GM21528 (cell line): ENCODE results near the gene TMEM54.
"Not testable (repeated sequence)": the region's sequence is repeated elsewhere in the genome, so short reads cannot be mapped to it uniquely, and the experiment has no call there.

Source experiments
- ATAC-seq: cut with Tn5 transposase; IDR thresholded peaks from one replicate; pipeline ENCODE4 v1.9.1; 2021; ENCODE audit warnings: mild to moderate bottlenecking, moderate library complexity; ENCODE audit not compliant: unreplicated experiment, low FRiP score

TMEM54 gene

DNA sequence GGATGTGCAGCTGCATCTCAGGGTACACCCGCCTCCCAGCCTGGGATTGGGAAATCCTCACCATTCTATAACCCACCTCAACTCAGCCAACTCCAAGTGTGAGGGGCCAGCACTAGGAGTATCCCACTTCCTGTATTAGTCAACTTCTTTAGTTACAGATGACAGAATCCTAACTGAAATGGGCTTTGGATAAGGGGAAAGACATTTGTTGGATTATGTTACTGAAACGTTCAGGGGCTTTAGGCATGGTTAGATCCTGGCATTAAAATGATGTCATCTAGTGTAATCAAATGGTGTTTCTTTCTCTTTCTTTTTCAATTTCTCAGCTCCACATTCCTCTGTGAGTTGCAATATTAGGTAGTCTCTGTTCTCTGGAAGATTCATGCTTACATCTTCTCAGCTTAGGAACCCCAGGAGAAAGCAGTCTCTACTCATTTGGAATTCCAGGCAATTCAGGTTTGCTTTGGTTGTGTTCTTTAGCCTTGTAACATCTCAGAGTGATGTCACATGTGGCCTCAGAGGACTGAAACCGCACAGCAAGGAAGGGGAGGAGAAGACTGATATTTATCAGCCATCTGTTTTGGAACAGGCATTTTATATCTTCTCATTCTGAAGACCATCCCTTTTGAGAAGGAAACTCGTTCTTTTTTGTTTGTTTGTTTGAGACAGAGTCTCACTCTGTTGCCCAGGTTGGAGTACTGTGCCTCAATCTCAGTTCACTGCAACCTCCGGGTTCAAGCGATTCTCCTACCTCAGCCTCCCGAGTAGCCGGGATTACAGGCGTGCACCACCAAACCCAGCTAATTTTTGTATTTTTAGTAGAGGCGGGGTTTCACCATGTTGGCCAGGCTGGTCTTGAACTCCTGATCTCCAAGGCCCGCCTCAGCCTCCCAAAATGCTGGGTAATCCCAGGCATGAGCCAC, 18.9 kb upstream of the TMEM54 start:
- no peak for ATAC-seq

DNA sequence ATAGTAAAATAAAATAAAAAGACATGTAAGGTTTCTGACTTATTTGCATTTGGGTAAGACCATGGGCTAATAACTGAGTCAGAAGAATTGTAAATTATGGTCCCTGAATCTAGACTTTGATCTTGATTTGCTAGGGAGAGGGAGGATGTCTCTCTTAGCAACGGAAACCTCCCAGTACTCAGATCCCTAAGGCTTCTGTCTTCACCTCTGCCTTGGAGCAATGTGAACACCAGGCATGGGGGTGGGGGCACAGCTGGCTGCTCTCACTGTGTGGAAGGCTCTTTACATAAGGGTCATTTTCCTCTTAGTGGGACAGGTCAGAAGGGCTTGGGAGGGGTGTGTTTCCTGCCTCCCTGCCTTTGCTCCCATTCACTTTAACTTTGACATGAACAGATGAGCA, 17.0 kb upstream of the TMEM54 start:
- no peak for ATAC-seq

DNA sequence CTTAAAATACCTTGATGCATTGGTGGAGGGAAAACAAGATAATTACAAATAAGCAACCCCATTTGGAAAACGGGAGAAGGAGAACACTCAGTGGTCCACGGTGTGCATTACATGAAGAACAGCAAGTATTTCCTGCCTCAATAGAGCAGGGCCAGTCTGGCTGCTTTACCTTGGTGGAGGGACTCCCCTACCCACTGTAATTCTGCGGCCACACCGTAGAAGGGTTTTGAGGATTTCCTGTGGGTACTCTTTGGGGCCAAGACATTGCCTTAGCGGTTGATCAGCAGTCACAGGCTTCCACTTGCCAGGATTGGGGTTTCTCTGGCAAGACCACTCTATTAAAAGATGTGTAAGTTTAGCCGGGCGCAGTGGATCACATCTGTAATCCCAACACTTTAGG, 16.3 kb upstream of the TMEM54 start:
- no peak for ATAC-seq

DNA sequence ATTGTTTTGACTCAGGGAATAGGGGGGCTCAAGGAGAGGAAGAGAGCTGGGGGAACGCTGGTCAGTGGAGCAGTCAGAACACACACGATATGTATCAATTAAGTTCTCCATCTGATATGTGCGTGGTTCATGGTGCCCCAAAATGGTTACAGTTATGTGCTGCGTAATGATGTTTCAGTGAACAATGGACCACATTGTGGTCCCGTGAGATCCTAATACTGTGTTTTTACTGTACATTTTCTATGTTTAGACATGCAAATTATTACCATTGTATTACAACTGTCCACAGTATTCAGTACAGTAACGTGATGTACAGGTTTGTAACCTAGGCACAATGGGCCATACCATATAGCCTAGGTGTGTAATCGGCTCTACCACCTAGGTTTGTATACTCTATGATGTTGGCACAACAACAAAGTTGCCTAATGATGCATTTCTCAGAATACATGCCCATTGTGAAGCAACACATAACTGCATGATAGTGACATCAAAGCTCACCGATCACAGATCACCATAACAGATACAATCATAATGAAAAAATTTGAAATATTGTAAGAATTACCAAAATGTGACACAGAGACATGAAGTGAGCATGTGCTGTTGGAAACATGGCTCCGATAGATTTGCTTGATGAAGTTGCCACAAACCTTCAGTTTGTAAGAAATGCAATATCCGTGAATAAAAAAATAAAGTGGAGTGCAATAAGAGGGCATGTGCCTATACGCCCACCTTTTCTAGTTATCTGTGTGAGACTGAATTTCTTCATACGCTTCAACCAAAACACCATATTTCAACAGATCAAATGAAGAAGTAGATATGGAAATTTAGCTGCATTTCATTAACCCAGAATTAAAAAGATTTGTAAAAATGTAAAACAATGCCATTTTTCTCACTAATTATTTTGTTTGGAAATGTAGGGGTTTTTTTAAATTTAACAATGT, 14.8 kb upstream of the TMEM54 start:
- ATAC-seq = no peak

DNA sequence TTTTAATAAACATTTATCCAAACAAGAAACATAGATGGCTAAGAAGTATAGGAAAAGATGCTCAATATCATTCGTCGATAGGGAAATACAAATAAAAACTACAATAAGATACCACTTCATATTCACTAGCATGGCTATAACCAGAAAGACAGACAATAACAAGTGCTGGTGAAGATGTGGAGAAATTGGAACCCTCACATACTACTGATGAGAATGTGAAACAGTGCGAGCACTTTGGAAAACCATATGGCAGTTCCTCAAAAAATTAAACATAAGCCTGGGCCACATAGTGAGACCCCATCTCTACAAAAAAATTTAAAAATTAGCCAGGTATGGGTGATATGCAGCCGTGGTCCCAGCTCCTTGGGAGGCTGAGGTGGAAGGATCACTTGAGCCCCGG, 9.1 kb upstream of the TMEM54 start:
- no peak for ATAC-seq

DNA sequence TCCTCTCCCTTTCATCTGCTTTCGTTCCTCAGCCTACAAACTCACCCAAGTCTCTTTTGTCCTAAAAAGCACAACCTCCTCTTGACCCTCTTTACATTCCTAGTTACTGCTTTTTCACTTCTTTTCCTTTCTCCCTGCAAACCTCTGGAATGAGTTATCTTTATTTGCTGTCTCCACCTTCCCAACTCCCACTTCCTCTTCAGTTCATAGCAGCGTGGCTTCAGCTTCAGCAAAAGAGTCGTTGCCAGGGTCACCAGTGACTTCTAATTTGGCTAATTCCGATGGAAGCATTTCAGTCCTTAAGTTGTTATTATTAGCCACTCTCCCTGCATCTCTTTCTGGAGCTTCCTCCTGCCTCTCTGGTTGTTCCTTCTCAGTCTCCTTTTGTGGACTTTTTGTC, 6.2 kb upstream of the TMEM54 start:
- ATAC-seq = no peak

DNA sequence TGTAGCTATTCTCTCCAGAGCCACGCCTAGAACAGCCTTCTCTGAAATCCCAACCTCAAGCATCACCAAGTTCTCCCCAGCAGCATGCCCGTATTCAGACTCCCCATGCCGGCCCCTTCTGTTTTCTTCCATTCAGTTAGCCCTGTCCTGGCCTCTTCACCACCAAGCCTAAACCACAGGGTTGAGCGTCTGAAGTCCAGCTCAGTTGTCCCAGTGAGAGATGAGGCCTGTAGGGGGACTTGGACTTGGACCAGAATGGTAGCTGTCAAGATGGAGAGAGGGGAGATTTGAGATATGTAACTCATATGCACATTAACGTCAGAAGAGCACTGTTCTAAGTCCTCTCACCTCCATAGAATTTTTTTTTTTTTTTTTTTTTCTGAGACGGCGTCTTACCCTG, 5.5 kb upstream of the TMEM54 start:
- no peak for ATAC-seq

DNA sequence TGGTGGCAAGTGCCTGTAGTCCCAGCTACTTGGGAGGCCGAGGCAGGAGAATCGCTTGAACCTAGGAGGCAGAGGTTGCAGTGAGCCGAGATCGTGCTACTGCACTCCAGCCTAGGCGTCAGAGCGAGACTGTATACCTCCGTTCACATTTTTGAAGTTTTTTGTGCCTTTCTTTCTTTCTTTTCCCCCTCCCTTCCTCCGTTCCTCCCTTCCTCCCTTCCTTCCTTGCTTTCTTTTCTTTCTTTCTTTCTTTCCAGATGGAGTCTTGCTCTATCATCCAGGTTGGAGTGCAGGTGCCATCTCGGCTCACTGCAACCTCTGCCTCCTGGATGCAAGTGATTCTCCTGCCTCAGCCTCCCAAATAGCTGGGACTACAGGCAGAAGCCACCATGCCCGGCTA, 4.4 kb upstream of the TMEM54 start:
- ATAC-seq = not testable (repeated sequence)

DNA sequence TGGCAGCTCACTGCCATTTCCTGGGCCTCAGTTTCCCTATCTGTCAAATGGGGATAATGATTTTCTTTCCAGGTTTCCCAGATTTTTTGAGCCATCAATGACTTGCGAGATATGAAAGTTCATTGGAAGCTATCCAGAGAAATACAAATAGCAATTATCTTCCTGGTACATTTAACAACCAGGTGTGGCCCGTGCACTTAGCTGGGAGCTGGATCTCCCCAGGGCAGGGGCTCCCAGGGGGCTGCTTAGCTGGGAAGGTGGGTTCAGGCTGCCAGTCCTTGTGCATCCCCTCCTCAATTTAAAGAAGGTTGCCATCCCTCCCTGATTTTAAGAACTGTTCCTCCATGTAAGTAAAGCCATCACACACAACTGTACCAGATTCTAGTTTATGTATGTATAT, 3.6 kb upstream of the TMEM54 start:
- ATAC-seq = no peak

DNA sequence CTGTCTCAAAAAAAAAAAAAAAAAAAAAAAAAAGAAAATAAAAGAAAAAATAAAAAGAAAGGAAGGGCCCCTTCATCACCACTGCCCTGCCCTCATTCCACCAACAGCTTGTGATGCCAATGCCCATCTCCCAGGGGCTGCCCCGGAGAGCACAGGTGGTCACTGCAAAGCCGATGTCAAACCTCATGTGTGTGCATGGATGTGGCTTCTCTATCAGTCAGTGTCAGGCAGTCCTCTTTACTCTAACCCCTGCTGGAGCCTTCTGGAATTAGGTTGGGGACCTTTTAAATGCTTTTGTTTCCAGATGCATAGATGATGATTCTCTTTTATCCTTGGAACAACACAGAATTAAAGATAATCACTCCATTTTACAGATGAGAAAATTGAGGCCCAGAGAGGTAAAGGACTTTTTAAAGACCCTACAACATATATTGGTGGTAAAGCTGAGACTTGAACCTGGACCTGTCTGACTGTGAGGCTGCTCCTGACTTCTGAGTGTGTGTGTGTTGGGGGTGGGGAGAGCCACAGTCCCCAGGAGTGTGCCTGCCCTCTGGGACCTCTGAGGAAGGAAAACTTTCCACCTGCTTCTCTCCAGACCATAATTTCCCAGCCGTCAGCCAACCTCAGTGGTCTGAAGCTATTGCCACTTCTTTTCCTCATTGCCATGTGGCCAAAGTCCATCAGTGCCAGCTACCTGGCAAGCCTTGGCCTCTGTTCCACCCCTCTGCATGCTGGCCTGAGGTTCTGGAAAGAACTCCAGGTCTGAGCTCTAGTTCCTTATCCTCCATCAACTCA, 3.0 kb upstream of the TMEM54 start:
- ATAC-seq = no peak

DNA sequence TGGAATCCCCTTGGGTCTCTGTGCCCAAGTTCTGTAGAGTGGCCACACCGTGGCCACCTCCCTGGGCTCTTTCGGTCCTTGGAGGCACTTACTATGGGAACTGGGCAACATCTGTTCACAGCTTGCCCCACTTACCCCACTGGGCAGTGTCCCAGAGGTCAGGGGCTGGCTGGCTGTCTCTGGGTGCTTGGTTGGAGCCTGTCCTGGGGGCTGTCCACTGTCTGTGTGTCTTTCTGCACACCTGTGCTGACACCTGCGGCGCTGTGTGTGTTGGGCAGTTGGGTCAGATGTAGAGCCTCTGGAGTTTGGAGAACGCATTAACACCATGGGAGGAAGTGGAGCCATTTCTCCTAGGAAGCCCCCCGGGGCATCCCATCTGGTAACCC, 1.3 kb upstream of the TMEM54 start:
- no peak for ATAC-seq

DNA sequence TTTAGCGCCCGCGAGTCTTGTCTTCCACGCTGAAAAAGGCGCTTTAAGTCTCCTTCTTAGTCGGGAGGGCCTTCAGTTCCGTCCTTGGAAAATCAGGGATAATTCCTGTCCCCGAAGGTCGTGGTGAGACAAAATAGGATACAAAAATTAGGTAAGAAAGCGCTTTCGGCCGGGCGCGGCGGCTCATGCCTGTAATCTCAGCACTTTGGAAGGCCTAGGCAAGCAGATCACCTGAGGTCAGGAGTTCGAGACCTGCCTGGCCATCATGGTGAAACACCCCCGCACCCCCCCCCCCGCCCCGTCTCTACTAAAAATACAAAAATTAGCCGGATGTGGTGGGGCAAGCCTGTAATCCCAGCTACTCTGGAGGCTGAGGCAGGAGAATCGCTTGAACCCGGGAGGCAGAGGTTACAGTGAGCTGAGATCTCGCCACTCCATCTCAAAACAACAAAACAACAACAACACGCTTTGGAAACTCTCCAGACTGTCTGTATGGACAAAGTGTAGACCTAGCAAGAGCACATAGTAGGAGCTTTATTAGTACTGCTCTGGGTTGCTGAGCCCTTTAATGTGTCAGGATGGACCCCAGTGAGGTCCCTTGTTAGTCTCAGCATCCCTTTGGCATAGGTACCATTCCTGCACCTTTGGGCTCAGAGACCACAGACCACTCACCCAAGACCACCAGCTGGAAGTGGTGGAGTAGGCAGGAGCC, 790 bp upstream of the TMEM54 start:
- no peak for ATAC-seq

DNA sequence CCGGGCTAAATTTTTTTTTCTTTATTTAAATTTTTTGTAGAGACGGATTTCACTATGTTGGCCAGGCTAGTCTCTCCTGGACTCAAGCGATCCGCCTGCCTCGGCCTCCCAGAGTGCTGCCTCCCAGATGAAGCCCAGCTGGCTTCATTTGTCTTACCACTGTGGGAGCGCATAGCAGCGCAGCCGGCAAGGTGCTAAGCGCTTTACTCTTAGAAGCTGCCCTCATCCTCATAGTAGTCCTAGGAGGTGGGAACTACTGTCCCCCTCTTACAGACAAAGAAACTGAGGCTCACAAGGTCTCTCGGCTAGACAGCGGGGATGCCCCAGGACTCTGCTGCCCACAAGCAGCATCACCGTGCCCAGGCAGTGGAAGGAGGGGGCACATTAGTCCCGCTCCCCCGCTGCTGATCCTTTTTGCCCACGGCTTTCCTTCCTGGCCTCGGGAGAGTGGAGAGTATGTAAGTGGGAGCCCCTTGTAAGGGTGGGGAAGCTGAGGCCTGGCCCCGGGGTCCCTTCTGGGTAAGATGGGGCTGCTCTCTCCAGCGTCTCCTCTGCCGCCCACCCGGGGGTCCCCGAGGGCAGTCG, 726 bp downstream of the TMEM54 start:
- no peak for ATAC-seq

DNA sequence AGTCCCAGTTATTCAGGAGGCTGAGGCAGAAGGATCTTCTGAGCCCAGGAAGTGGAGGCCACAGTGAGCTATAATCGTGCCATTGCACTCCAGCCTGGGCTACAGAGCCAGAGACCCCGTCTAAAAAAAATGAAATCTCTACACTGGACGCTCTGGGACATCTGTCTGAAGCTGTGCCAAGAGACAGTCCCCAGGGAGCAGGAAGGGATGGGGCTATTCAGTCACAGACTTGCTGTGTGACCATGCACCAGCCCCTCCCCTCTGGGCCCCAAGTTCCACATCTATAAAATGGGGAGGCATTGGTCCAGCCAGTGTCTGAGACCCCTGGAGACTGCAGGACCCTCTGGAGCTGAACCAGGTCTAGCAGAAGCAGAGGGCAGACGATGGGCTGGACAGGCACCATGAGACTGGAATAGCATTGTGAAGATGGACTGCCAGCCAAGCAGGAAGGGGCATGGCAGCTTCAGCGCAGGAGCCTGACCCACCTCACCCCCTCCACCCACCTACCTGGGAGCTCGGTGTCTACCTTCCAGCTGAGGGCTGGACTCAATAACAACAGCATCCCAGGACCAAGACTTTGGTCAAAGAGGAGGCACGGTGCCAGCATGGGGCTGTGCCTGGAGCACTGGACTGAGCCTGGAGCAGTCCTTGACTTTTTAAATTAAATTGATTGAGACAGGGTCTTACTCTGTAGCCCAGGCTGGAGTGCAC, 1.4 kb downstream of the TMEM54 start:
- ATAC-seq = no peak

DNA sequence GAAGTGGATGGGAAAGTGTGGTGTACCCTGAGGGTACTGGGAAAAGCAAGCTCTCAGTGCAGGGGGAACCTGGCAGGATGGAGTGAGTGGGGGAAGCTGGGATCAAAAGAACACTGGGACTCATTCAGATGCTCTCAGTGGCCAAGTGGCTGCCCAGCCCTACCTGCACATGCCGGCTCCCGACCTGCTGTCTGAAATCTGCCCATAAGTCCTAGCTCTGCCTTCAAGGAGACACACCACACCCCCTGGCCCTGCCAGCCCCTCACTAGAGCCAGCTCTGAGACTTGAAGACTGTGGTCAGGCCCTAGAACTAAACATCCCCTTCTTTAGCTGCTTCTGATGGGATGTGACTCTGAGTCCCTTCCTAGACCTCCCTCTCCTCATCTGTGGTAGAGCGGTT, 2.2 kb downstream of the TMEM54 start:
- ATAC-seq = no peak

DNA sequence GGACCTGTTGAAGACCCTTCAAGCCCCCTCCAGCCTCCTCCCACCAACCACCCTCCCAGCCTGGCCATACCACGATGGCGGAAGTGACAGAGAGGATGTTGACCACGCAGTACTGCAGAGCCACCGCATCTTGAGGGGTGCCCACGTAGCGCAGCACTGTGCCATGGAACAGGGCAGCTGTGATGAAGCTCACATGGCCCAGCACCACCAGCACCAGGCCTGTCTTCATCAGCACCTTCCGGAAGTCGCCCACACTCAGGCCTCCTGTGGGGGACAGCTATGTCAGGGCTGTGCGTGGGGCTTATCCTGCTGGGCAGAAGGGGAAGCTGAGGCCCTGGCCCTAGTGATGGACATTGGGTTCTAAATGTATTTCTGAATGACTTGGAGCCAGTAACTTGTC, 3.1 kb downstream of the TMEM54 start:
- ATAC-seq = no peak

DNA sequence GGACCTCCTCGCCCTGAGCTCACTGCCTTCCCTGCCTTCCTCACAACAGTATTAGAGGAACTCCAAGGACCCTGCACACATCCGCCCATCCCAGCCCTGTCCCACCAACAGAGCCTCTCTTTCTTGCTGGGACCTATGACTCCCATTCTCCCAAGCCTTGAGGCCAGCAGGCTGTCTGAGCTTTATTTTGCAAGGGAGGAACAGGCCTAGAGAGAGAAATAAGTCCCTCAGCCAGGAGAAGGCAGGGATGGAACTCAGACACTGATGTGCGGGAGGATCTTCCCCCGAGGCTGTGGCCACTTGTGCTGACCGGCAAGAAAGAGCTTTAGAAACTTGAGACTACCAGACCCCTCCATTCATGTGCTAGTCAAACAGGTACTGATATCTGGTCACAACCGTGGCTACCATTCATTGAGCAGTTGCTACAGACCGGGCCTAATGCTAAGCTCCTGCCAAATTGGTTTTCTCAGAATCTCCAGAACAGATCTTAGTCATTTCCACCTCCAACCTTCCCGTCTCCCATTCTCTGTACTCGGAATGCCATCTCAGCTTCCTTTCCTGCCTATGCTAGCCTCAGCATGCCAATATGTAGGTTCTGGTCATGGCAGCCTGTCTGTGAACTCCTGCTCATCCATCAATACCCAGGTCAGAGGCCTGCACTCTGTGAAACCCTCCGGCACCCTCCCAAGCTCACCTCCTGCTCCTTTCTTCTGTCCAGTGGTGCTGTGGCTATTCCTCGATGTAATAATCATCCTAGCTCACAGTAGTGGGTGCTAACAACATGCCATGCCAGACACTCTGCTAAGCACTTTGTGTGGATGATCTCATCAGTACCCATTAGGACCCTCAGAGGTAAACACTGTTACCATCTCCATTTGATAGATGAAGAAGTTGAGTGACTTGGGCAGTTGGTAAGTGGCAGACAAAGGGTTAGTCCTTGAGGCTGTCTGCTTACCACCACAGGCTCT, 3.8 kb downstream of the TMEM54 start:
- no peak for ATAC-seq

DNA sequence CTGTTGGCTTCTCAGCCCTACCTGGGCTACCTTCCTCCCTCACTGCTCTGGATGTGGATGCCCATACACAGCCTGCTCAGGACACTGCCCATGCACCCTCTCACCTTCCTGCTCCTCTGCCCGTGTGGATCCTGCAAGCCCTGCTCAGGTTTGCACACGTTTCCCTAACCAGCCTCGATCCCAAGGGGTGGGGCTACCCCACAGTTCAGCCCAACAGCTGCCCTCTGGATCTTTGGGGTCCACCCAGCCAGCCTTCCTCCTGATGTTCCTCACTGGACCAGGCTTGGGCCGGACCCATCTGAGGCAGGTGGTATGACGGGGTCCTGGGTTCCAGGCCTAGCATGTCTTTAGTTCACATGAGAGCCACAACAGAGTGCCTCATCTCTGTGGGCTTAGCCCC, 4.7 kb downstream of the TMEM54 start:
- no peak for ATAC-seq
